Stomach smooth muscle (tissue), 2 donors: ENCODE data around the gene LSM12.
"Not testable (repeated sequence)": the region's sequence is repeated elsewhere in the genome, so short reads cannot be mapped to it uniquely, and the experiment has no call there.

Experiments used
- H3K27ac ChIP-seq: one replicate; pipeline ENCODE4 v1.7.0; 2013; ENCODE audit warnings: mild to moderate bottlenecking, low read length, inconsistent platforms
- H3K27me3 ChIP-seq, 2 donors: one replicate each; pipeline ENCODE4 v1.7.0; 2013; ENCODE audit warnings: low read length in 2 of 2; ENCODE audit not compliant: insufficient read depth in 2 of 2, control insufficient read depth in 1 of 2
- H3K36me3 ChIP-seq, 2 donors: one replicate each; pipeline ENCODE4 v1.7.0; 2013; ENCODE audit warnings: low read length in 2 of 2; ENCODE audit not compliant: control insufficient read depth in 2 of 2, insufficient read depth in 2 of 2
- H3K4me1 ChIP-seq: one replicate; pipeline ENCODE4 v1.7.0; 2013; ENCODE audit warnings: low read length; ENCODE audit not compliant: control insufficient read depth, insufficient read depth
- H3K4me3 ChIP-seq, 2 donors: one replicate each; pipeline ENCODE4 v1.7.0; 2013; ENCODE audit warnings: low read length in 2 of 2
- H3K9ac ChIP-seq, 2 donors: one replicate each; pipeline ENCODE4 v1.7.0; 2013; ENCODE audit warnings: low read length in 2 of 2, mild to moderate bottlenecking in 1 of 2
- H3K9me3 ChIP-seq, 2 donors: one replicate each; pipeline ENCODE4 v1.7.0; 2013; ENCODE audit warnings: low read length in 2 of 2; ENCODE audit not compliant: control insufficient read depth in 2 of 2
- donor health status: healthy.
- donor health status: Pancreatic carcinoma.

Gene LSM12

GRCh38 chr17:44034688-44035087 lies 31.8 kb downstream of the LSM12 start:
- H3K4me3 ChIP-seq, H3K27me3 ChIP-seq, H3K27ac ChIP-seq, H3K4me1 ChIP-seq, H3K9ac ChIP-seq, H3K9me3 ChIP-seq: not testable (repeated sequence)
- H3K36me3 ChIP-seq = peaks cover 26 to 29% of the 10 kb centered on the region in 2 donors

GRCh38 chr17:44033861-44034408 lies 32.5 kb downstream of the LSM12 start:
- H3K4me1 ChIP-seq = no peaks in the 10 kb centered on the region
- no peaks in the 10 kb centered on the region for H3K27me3 ChIP-seq
- H3K9me3 ChIP-seq = no peaks in the 10 kb centered on the region
- H3K4me3 ChIP-seq = no peak overlapping the region
- peaks cover 28% of the 10 kb centered on the region in 2 donors for H3K36me3 ChIP-seq
- no peak overlapping the region for H3K9ac ChIP-seq
- no peak overlapping the region for H3K27ac ChIP-seq

- Histone ChIP-seq H3K27me3 (no peaks in the 10 kb centered on the region), H3K9ac (no peak overlapping the region), H3K4me3 (no peak overlapping the region), H3K4me1 (no peaks in the 10 kb centered on the region), H3K9me3 (no peaks in the 10 kb centered on the region), H3K27ac (no peak overlapping the region), H3K36me3 (peaks cover 18 to 19% of the 10 kb centered on the region in 2 donors)
Observed at GRCh38 chr17:44030482-44030881, 36.0 kb downstream of the LSM12 start.

GRCh38 chr17:44029736-44030135 lies 36.7 kb downstream of the LSM12 start:
- Histone ChIP-seq H3K9me3 (no peaks in the 10 kb centered on the region), H3K36me3 (peaks cover 18 to 19% of the 10 kb centered on the region in 2 donors), H3K4me3 (no peak overlapping the region), H3K4me1 (no peaks in the 10 kb centered on the region), H3K27ac (no peak overlapping the region), H3K9ac (no peak overlapping the region), H3K27me3 (no peaks in the 10 kb centered on the region)

GRCh38 chr17:44024853-44025252 lies 41.6 kb downstream of the LSM12 start:
- Histone ChIP-seq H3K36me3 (peaks cover 0 to 14% of the 10 kb centered on the region in 2 donors), H3K4me3 (no peak overlapping the region), H3K4me1 (no peaks in the 10 kb centered on the region), H3K9ac (no peak overlapping the region), H3K9me3 (no peaks in the 10 kb centered on the region), H3K27me3 (no peaks in the 10 kb centered on the region), H3K27ac (no peak overlapping the region)

GRCh38 chr17:44024271-44024663 lies 42.2 kb downstream of the LSM12 start:
- no peak overlapping the region for H3K9ac ChIP-seq
- no peaks in the 10 kb centered on the region for H3K27me3 ChIP-seq
- H3K36me3 ChIP-seq = peaks cover 0 to 12% of the 10 kb centered on the region in 2 donors
- no peaks in the 10 kb centered on the region for H3K9me3 ChIP-seq
- H3K4me1 ChIP-seq = no peaks in the 10 kb centered on the region
- H3K4me3 ChIP-seq = no peak overlapping the region
- no peak overlapping the region for H3K27ac ChIP-seq

- H3K9me3 ChIP-seq = no peaks in the 10 kb centered on the region
- no peak overlapping the region for H3K27ac ChIP-seq
- no peak overlapping the region for H3K9ac ChIP-seq
- peaks cover 0 to 11% of the 10 kb centered on the region in 2 donors for H3K36me3 ChIP-seq
- no peaks in the 10 kb centered on the region for H3K4me1 ChIP-seq
- no peaks in the 10 kb centered on the region for H3K27me3 ChIP-seq
- H3K4me3 ChIP-seq = no peak overlapping the region
Observed at GRCh38 chr17:44023545-44024270, 42.8 kb downstream of the LSM12 start.

GRCh38 chr17:44022246-44022645 lies 44.2 kb downstream of the LSM12 start:
- Histone ChIP-seq H3K9me3 (no peaks in the 10 kb centered on the region), H3K27ac (no peak overlapping the region), H3K36me3 (peaks cover 0 to 10% of the 10 kb centered on the region in 2 donors), H3K9ac (no peak overlapping the region), H3K4me1 (no peaks in the 10 kb centered on the region), H3K4me3 (no peak overlapping the region), H3K27me3 (no peaks in the 10 kb centered on the region)

- not testable (repeated sequence) for H3K4me1 ChIP-seq, H3K9ac ChIP-seq, H3K27ac ChIP-seq, H3K36me3 ChIP-seq, H3K4me3 ChIP-seq, H3K27me3 ChIP-seq, H3K9me3 ChIP-seq
Observed at GRCh38 chr17:44021227-44021626, 45.2 kb downstream of the LSM12 start.

- Histone ChIP-seq H3K9ac (peak within 1 kb of the TSS; percentile 86 to 91), H3K9me3 (no peaks in the 10 kb centered on the region), H3K4me3 (peak within 1 kb of the TSS; percentile 95 to 100), H3K4me1 (peaks cover 13% of the 10 kb centered on the region), H3K27ac (peak within 1 kb of the TSS; percentile 58), H3K36me3 (peaks cover 4 to 12% of the 10 kb centered on the region in 2 donors), H3K27me3 (no peaks in the 10 kb centered on the region)
Observed at GRCh38 chr17:44014437-44015172, 51.9 kb downstream of the LSM12 start, which contains the start of gene TMEM101. TMEM101 (minus strand) TSS chr17:44014963; CDS start chr17:44014952, 11 bp downstream.

- H3K27me3 ChIP-seq = no peaks in the 10 kb centered on the region
- H3K36me3 ChIP-seq = peaks cover 4 to 12% of the 10 kb centered on the region in 2 donors
- H3K4me1 ChIP-seq = peaks cover 13% of the 10 kb centered on the region
- peak overlapping the region; percentile 95 to 100 for H3K4me3 ChIP-seq
- H3K9me3 ChIP-seq = no peaks in the 10 kb centered on the region
- peak overlapping the region; percentile 86 to 91 for H3K9ac ChIP-seq
- H3K27ac ChIP-seq = no peak overlapping the region
Observed at GRCh38 chr17:44014133-44014436, 52.4 kb downstream of the LSM12 start.
